Endothelial cell of umbilical vein (primary cell): Measurements from ENCODE around the gene RYR3. TPM values are rescaled to one million over a fixed set of nuclear protein-coding genes. Genes with fewer than 3 reads are reported as not detected.

Experiments used
- BruUV-seq: library from RNA; stranded (reverse); fragments of 400-500 nt; replicated peaks from 2 replicates; lab custom pipeline; 2021; lab: Mats Ljungman, UMichigan
- CTCF ChIA-PET: fragments of 300-600, 350-600 bp; sonication (Branson Sonifier 250); formaldehyde crosslinking; loops from one replicate; lab custom pipeline; 2021; ENCODE audit warnings: antibody characterized with exemption, inconsistent platforms; lab: Charles Lee
- POLR2A ChIA-PET: fragments of 300-600, 350-600 bp; sonication (Branson Sonifier 250); formaldehyde crosslinking; loops from one replicate; lab custom pipeline; 2021; ENCODE audit warnings: antibody characterized with exemption, inconsistent platforms; lab: Charles Lee
- DNase-seq: peaks from one replicate; pipeline ENCODE4 v3.0.0-alpha.2; 2011; ENCODE audit warnings: low read depth, low spot score
- FAIRE-seq: peaks from 2 replicates; lab custom pipeline; 2011; peaks lifted over from hg19 to GRCh38; lab: Jason Lieb, UNC
- H2AFZ ChIP-seq: 2 replicates; pipeline ENCODE4 v1.6.0; 2012; ENCODE audit warnings: low read depth, low read length, control low read depth, inconsistent platforms
- H3K27ac ChIP-seq: 2 replicates; pipeline ENCODE4 v1.5.1; 2011; ENCODE audit warnings: low read depth, mild to moderate bottlenecking, control low read depth, low read length, moderate library complexity; ENCODE audit not compliant: insufficient read depth
- H3K27me3 ChIP-seq, 2 experiments: 2 replicates each; pipeline versions ENCODE4 v1.6.0 to v1.6.1; 2011; ENCODE audit warnings: low read length in 2 of 2, mixed read lengths in 1 of 2; ENCODE audit not compliant: control insufficient read depth in 2 of 2, insufficient read depth in 2 of 2
- H3K36me3 ChIP-seq, 2 experiments: 2 replicates in 1 of 2; 3 replicates in 1 of 2; pipeline ENCODE4 v1.5.1; 2011; ENCODE audit warnings: low read length in 2 of 2, mild to moderate bottlenecking in 1 of 2, moderate library complexity in 1 of 2; ENCODE audit not compliant: control insufficient read depth in 2 of 2, insufficient read depth in 2 of 2; ENCODE audit errors: extremely low read depth in 1 of 2
- H3K4me1 ChIP-seq: 3 replicates; pipeline ENCODE4 v1.5.1; 2011; ENCODE audit warnings: mild to moderate bottlenecking, low read length; ENCODE audit not compliant: control insufficient read depth, insufficient read depth; ENCODE audit errors: extremely low read depth
- H3K4me2 ChIP-seq: 2 replicates; pipeline ENCODE4 v1.6.1; 2011; ENCODE audit warnings: low read length, control low read depth, mixed read lengths; ENCODE audit not compliant: insufficient read depth
- H3K4me3 ChIP-seq, 3 experiments: fragments of 200-600 bp in 1 of 3; sonication (generic), shearing (Covaris generic) in 1 of 3; replicated peaks in 1 of 3; 2 replicates each; pipeline ENCODE4 v1.5.1; 2011 to 2016; ENCODE audit warnings: control low read depth in 3 of 3, low read length in 3 of 3, mild to moderate bottlenecking in 2 of 3, inconsistent platforms in 1 of 3, low read depth in 1 of 3, moderate library complexity in 1 of 3; ENCODE audit not compliant: insufficient read depth in 1 of 3
- H3K79me2 ChIP-seq: 2 replicates; pipeline ENCODE4 v1.6.0; 2012; ENCODE audit warnings: low read length, inconsistent platforms; ENCODE audit not compliant: control insufficient read depth, insufficient read depth
- H3K9ac ChIP-seq: replicated peaks from 2 replicates; pipeline ENCODE3; 2011; ENCODE audit warnings: low read length, control low read depth; ENCODE audit not compliant: insufficient read depth; ENCODE audit errors: extremely low read depth
- H3K9me1 ChIP-seq: replicated peaks from 3 replicates; pipeline ENCODE4 v1.6.0; 2011; ENCODE audit warnings: mild to moderate bottlenecking, low read length; ENCODE audit not compliant: control insufficient read depth, insufficient read depth; ENCODE audit errors: extremely low read depth
- H3K9me3 ChIP-seq: replicated peaks from 2 replicates; pipeline ENCODE4 v1.5.1; 2012; ENCODE audit warnings: low read length, inconsistent platforms; ENCODE audit not compliant: control insufficient read depth, insufficient read depth
- H4K20me1 ChIP-seq: replicated peaks from 2 replicates; pipeline ENCODE3; 2011; ENCODE audit warnings: mild to moderate bottlenecking, low read length; ENCODE audit not compliant: control insufficient read depth, insufficient read depth; ENCODE audit errors: extremely low read depth
- EZH2 ChIP-seq: IDR thresholded peaks from 2 replicates; pipeline ENCODE4 v1.6.1; 2012; ENCODE audit warnings: borderline replicate concordance, low read depth, mild to moderate bottlenecking, moderate library complexity, low read length, inconsistent platforms; ENCODE audit not compliant: severe bottlenecking
- GATA2 ChIP-seq: IDR thresholded peaks from 2 replicates; pipeline ENCODE4 v1.7.0; 2011; ENCODE audit warnings: low read depth, mild to moderate bottlenecking, moderate library complexity, mixed read lengths, low read length; ENCODE audit not compliant: insufficient read length, insufficient read depth
- JUN ChIP-seq: IDR thresholded peaks from 2 replicates; pipeline ENCODE4 v1.6.1; 2011; ENCODE audit warnings: borderline replicate concordance, low read depth; ENCODE audit not compliant: insufficient read length, insufficient read depth
- MYC ChIP-seq: IDR thresholded peaks from one replicate; pipeline ENCODE4 v1.6.1; 2011; ENCODE audit warnings: mild to moderate bottlenecking, low read depth, low read length
- POLR2A ChIP-seq: IDR thresholded peaks from 2 replicates; pipeline ENCODE4 v1.6.1; 2012; ENCODE audit warnings: low read depth, mild to moderate bottlenecking, control low read depth, low read length
- POLR2AphosphoS5 ChIP-seq: IDR thresholded peaks from 2 replicates; pipeline ENCODE4 v1.6.1; 2012; ENCODE audit warnings: low read depth, mild to moderate bottlenecking, control low read depth, low read length, moderate library complexity; ENCODE audit not compliant: insufficient read depth
- dilution Hi-C: fragments of 300-500 bp; cut with MboI; formaldehyde crosslinking; loops from one replicate; pipeline ENCODE4 v1.15.0; 2019; ENCODE audit warnings: low sequenced_read_pairs; ENCODE audit not compliant: extremely low pct_ligation_motif_present
- intact Hi-C: fragments of 100-400 bp; cut with micrococcal nuclease; formaldehyde crosslinking; loops from one replicate; pipeline ENCODE4 v1.10.0; 2022
- polyA plus RNA-seq, 4 experiments: library from polyadenylated mRNA; depleted of rRNA in 3 of 4; stranded (reverse) in 3 of 4; unstranded in 1 of 4; fragments of >200 nt; gene quantifications; 2 replicates each; pipeline versions ENCODE4 v1.2.1 to v1.2.3, GENCODE V29; 2011 to 2012; ENCODE audit warnings: missing spikeins in 1 of 4
- total RNA-seq: library from RNA; stranded (reverse); gene quantifications from 2 replicates; pipeline ENCODE4 v1.2.3, GENCODE V29; 2021
- TF ChIP-seq, protein P1 (sequence below): IDR thresholded peaks from 2 replicates; pipeline ENCODE4 v1.6.1; 2011; ENCODE audit not compliant: insufficient read depth, insufficient read length
- TF ChIP-seq, protein P2 (sequence below), 2 donors: IDR thresholded peaks; 1 replicate in 1 of 2; 2 replicates in 1 of 2; pipeline ENCODE4 v1.5.1; 2011; ENCODE audit warnings: low read length in 2 of 2, mild to moderate bottlenecking in 2 of 2, moderate library complexity in 2 of 2, control low read depth in 1 of 2, inconsistent platforms in 1 of 2, low read depth in 1 of 2; ENCODE audit not compliant: insufficient read depth in 1 of 2; ENCODE audit errors: extremely low read depth in 1 of 2

RYR3 gene
- total and polyA plus RNA-seq, 2 donors (not counting 3 experiments of a cell fraction or from before 2014, with no cell fraction given) = not detected

DNA sequence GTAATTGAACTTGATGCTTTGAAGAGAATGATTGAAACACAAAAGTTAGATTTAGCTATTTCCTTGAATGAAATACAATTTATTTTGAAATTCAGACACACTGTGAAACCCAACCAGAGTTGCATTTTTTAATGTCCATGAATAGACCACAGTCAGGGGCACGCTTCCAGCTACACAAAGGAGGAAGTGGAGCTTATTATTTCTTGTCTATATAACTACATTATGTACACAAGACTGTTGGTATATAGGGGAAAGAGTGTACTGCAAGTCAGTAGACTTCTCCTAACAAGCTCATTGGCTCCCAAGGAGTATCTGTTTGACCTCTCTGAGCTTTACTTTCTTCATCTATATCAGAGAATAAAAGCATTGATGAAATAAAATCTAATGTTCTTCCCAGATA is 326.2 kb downstream of the RYR3 start:
- H3K27ac ChIP-seq = no peak overlapping the region
- H3K4me1 ChIP-seq = no peaks in the 10 kb centered on the region
- no peak for TF ChIP-seq JUN
- no peak for TF ChIP-seq POLR2AphosphoS5
- TF ChIP-seq POLR2A = no peak
- TF ChIP-seq, protein P1, sequence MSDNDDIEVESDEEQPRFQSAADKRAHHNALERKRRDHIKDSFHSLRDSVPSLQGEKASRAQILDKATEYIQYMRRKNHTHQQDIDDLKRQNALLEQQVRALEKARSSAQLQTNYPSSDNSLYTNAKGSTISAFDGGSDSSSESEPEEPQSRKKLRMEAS = no peak
- TF ChIP-seq, protein P2, sequence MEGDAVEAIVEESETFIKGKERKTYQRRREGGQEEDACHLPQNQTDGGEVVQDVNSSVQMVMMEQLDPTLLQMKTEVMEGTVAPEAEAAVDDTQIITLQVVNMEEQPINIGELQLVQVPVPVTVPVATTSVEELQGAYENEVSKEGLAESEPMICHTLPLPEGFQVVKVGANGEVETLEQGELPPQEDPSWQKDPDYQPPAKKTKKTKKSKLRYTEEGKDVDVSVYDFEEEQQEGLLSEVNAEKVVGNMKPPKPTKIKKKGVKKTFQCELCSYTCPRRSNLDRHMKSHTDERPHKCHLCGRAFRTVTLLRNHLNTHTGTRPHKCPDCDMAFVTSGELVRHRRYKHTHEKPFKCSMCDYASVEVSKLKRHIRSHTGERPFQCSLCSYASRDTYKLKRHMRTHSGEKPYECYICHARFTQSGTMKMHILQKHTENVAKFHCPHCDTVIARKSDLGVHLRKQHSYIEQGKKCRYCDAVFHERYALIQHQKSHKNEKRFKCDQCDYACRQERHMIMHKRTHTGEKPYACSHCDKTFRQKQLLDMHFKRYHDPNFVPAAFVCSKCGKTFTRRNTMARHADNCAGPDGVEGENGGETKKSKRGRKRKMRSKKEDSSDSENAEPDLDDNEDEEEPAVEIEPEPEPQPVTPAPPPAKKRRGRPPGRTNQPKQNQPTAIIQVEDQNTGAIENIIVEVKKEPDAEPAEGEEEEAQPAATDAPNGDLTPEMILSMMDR (IDR thresholded peaks at IDR 0.05; ENCODE audit: extremely low read depth in 1 of 2, insufficient read depth in 1 of 2, low read depth in 1 of 2, low read length in 2 of 2) = no peak
- no peak for TF ChIP-seq GATA2
- no peak for TF ChIP-seq MYC
- TF ChIP-seq EZH2 = no peak
- H3K36me3 ChIP-seq = no peaks in the 10 kb centered on the region
- intact Hi-C loops (no loop called here), dilution Hi-C loops (no loop called here)
- H3K4me2 ChIP-seq = no peak overlapping the region
- H3K9ac ChIP-seq = no peak overlapping the region
- H2AFZ ChIP-seq = no peak overlapping the region
- ChIA-PET CTCF (interaction anchor here (1.6 kb wide), 1 partner anchor 64 kb away, joined by 5 read pairs; no protein-coding TSS in a partner anchor), POLR2A (no interaction called here)
- peaks cover 4 to 10% of the 10 kb centered on the region in 2 experiments for H3K27me3 ChIP-seq
- no peaks in the 10 kb centered on the region for H3K79me2 ChIP-seq
- no peak for FAIRE-seq
- H3K9me1 ChIP-seq = no peaks in the 10 kb centered on the region
- DNase-seq = no peak
- H3K4me3 ChIP-seq = no peak overlapping the region
- no peaks in the 10 kb centered on the region for H4K20me1 ChIP-seq
- no TSS peak for BruUV-seq
- H3K9me3 ChIP-seq = no peaks in the 10 kb centered on the region
